ENCODE data around the gene GPR78.
"Not testable (repeated sequence)": the region's sequence is repeated elsewhere in the genome, so short reads cannot be mapped to it uniquely, and the experiment has no call there.

The GPR78 gene

GRCh38 chr4:8618421-8618820, 38.2 kb downstream of the GPR78 start:
- no peak for DNase-seq

- no peak for DNase-seq
Observed at GRCh38 chr4:8618961-8619720, 38.9 kb downstream of the GPR78 start.

DNA sequence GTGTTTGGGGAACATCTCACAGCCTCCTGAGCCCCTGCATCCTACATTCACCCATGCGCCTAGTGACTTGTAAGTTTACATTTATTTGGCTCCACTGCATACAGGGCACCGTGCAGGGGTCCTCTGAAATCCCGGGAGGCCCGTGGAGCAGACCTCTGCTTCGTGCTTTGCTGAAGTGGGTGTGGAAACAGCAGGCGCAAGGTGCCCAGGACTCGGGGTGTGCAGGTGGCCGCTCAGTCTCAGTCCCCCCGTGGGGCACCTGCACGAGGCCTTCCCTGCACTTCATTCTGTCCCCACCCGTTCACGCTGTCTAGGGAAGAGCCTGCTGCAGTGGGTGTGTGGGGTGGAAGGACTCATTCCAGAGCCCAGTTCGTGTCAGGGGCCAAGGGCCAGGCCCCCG, 40.9 kb downstream of the GPR78 start:
- not testable (repeated sequence) for DNase-seq

DNA sequence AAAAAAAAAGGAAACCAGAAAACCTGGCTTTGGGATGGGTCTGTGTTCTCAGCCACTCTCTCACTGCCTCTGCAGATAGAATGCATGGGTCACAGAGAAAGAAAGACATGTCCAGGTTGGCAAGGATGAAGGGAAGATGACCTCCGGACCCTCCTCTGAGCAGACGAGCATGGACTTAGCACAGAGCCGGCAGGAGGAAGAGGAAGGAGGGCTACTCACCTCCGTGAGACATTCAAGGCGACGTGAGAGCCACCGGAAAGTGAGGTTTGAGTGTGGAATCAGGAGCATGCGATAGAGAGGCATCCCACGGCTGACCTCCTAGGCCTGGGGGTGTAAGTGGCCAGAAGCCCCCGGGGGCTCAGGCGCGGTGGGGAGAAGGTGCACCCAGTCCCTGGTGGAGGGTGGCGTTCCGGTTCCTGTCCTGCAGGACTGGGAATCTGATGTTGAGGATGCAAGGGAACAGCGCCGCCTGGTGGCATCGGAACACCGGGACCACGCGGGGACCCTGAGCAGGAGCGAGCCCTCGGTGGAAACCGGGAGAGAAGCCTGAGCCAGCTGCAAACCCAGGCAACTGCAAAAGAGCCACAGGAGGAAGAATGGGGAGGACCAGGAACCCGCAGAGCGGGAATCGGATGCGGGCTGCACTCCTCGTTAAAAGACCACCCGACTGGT, 44.5 kb downstream of the GPR78 start:
- not testable (repeated sequence) for DNase-seq

DNA sequence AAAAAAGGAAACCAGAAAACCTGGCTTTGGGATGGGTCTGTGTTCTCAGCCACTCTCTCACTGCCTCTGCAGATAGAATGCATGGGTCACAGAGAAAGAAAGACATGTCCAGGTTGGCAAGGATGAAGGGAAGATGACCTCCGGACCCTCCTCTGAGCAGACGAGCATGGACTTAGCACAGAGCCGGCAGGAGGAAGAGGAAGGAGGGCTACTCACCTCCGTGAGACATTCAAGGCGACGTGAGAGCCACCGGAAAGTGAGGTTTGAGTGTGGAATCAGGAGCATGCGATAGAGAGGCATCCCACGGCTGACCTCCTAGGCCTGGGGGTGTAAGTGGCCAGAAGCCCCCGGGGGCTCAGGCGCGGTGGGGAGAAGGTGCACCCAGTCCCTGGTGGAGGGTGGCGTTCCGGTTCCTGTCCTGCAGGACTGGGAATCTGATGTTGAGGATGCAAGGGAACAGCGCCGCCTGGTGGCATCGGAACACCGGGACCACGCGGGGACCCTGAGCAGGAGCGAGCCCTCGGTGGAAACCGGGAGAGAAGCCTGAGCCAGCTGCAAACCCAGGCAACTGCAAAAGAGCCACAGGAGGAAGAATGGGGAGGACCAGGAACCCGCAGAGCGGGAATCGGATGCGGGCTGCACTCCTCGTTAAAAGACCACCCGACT, 50.2 kb downstream of the GPR78 start:
- not testable (repeated sequence) for DNase-seq

DNA sequence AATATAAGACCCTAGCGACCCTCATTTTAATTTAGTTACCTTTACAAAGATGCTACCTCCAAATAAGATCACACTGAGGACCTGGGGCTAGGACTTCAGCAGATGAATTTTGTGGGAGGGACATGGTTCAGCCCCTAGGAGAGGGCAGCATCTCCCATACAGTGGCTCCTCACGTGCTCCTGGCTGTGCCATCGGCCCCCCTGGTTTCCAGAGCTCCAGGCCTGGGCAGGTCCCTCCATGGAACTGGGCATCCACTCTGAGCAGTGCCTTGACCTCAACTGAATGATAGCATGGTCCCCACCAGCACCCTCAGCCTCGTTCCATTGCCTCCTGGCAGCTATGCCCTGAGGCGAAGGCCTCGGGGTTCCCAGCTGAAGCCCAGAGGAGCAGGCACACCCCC, 51.7 kb downstream of the GPR78 start:
- not testable (repeated sequence) for DNase-seq

- not testable (repeated sequence) for DNase-seq
Observed at GRCh38 chr4:8634773-8635172, 54.6 kb downstream of the GPR78 start.

DNA sequence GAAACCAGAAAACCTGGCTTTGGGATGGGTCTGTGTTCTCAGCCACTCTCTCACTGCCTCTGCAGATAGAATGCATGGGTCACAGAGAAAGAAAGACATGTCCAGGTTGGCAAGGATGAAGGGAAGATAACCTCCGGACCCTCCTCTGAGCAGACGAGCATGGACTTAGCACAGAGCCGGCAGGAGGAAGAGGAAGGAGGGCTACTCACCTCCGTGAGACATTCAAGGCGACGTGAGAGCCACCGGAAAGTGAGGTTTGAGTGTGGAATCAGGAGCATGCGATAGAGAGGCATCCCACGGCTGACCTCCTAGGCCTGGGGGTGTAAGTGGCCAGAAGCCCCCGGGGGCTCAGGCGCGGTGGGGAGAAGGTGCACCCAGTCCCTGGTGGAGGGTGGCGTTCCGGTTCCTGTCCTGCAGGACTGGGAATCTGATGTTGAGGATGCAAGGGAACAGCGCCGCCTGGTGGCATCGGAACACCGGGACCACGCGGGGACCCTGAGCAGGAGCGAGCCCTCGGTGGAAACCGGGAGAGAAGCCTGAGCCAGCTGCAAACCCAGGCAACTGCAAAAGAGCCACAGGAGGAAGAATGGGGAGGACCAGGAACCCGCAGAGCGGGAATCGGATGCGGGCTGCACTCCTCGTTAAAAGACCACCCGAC, 55.8 kb downstream of the GPR78 start:
- DNase-seq = not testable (repeated sequence)
